Measurements from ENCODE around the gene BCL11A. TPM values are rescaled to one million over a fixed set of nuclear protein-coding genes. Genes with fewer than 3 reads are reported as not detected.

BCL11A gene
- total RNA-seq, 1 donor from 2014 or later: 0.67 TPM

DNA sequence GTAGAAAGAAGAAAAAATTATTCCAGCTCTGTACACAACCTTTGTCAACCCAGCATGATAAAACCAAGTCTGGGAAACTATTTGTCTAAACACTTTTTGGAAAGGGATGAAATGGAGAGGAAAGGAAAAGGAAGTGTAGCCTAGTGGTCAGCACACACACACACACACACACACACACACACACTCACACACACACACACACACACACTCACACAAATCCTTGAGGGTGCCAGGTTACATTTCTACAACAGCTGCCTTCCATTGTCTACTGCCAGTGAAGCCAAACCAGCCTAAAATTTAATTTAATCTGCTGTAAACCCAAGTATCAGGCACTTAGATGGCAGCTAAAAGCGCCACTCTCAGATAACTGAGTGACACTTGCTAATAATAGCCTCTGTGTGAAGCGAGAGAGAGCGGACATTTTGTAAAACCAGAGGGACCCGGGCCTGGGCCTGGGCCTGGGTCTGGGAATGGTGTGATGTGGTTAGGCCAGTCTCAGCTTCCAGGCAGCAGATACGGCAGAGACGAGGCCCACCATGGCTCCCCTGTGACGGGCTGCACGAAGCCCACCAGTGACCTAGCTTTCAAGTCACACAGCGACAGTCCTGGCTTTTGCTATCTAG, 32.4 kb downstream of the BCL11A start:
- Mint-ChIP-seq H3K27ac (peak overlapping the region; percentile 14), H3K4me3 (no peak overlapping the region), H3K4me1 (peaks cover 22% of the 10 kb centered on the region), H3K27me3 (ENCODE audit: insufficient read depth, low read depth) (peaks cover 6% of the 10 kb centered on the region), H3K36me3 (no peaks in the 10 kb centered on the region), H3K9me3 (no peaks in the 10 kb centered on the region)
- H3K4me2 ChIP-seq: no peak overlapping the region
- TF ChIP-seq, protein P1, sequence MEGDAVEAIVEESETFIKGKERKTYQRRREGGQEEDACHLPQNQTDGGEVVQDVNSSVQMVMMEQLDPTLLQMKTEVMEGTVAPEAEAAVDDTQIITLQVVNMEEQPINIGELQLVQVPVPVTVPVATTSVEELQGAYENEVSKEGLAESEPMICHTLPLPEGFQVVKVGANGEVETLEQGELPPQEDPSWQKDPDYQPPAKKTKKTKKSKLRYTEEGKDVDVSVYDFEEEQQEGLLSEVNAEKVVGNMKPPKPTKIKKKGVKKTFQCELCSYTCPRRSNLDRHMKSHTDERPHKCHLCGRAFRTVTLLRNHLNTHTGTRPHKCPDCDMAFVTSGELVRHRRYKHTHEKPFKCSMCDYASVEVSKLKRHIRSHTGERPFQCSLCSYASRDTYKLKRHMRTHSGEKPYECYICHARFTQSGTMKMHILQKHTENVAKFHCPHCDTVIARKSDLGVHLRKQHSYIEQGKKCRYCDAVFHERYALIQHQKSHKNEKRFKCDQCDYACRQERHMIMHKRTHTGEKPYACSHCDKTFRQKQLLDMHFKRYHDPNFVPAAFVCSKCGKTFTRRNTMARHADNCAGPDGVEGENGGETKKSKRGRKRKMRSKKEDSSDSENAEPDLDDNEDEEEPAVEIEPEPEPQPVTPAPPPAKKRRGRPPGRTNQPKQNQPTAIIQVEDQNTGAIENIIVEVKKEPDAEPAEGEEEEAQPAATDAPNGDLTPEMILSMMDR (IDR thresholded peaks at IDR 0.05): no peak
- TF ChIP-seq EZH2phosphoT487 (IDR thresholded peaks at IDR 0.05) (no peak), EZH2 (IDR thresholded peaks at IDR 0.05) (no peak)
- H3K36me3 ChIP-seq: no peaks in the 10 kb centered on the region
- H3K4me1 ChIP-seq: peaks cover 11% of the 10 kb centered on the region
- H3K9ac ChIP-seq: no peak overlapping the region
- no peak overlapping the region for H3K27ac ChIP-seq
- H3K79me2 ChIP-seq (ENCODE audit: low read depth): peaks cover 7% of the 10 kb centered on the region
- H4K20me1 ChIP-seq (ENCODE audit: low read depth): no peaks in the 10 kb centered on the region
- DNase-seq (ENCODE audit: low spot score): no peak
- no peak overlapping the region for H3K4me3 ChIP-seq
- no peaks in the 10 kb centered on the region for H3F3A ChIP-seq (ENCODE audit: low read depth)
- H3K27me3 ChIP-seq: no peaks in the 10 kb centered on the region
- peak overlapping the region; percentile 81 for H2AFZ ChIP-seq (replicated peaks)
- H3K9me3 ChIP-seq (ENCODE audit: low read depth): no peaks in the 10 kb centered on the region

DNA sequence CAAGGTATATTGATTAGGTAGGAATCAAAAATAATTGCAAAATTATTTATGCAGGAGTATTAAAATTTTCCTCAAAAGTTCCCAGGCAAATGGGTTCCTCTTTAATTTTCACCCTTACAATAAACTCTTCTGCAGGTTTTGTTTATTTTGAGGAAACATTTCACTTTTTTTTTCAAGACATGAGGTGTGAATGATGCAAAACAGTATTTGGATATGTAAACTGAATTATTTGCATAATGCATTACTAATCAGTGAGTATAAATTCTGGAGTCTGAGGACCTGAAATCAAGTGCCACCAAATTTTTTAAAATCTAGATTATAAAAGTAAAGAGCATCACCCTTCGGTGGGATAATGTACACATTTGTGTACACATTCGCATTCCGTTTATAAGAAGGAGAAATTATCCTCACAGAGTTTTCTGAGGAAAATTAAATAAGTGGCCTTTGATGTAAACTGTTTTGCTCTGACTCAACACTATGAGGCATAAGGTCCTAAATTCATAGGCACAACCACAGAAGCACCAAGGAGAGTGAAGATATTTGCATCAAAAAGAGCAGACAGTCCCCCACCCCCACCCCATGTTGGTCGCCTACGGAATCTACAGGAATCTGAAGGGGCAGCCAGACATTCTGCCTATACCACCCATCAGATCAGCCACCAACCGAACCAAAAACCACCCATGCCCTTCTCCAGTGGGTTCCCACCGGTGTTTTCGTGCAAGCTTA, 33.1 kb downstream of the BCL11A start:
- H3K27ac Mint-ChIP-seq: peak overlapping the region; percentile 14
- DNase-seq (ENCODE audit: low spot score): no peak
- no peak overlapping the region for H3K27ac ChIP-seq

DNA sequence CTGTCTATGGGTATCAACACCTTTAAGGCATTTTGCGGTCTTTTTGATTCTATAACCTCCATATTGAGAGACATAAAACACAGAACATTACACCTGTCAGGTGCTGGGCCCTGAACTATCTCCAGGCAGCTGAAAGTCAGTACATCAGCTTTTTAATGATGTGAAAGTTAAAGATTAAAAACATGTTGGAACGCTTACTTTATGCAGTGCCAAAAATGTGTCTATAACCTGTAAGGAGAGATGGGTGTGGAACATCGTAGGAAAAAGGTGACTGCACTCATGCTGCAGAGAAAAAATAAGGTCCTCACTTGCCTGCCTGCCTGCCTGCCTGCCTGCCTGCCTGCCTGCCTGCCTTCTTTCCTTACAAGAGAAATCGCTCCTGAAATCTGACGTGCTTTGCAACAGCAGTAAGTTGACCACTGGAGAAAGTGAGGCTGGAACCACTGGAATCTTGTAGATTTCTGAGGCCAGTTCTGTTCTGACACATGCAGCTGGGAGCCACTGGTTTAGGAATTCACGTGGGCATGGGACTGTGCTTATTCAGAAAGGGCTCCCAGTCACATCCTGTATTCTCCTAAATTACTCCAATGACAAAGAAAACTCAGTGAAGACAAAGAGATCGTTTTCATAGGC, 34.1 kb downstream of the BCL11A start:
- Histone ChIP-seq H3K4me2 (no peak overlapping the region), H3F3A (ENCODE audit: low read depth) (no peaks in the 10 kb centered on the region), H4K20me1 (ENCODE audit: low read depth) (no peaks in the 10 kb centered on the region), H3K9me3 (ENCODE audit: low read depth) (no peaks in the 10 kb centered on the region), H3K9ac (no peak overlapping the region), H3K27me3 (no peaks in the 10 kb centered on the region), H3K4me3 (no peak overlapping the region), H3K27ac (no peak overlapping the region), H3K79me2 (ENCODE audit: low read depth) (peaks cover 7% of the 10 kb centered on the region), H3K4me1 (peaks cover 13% of the 10 kb centered on the region), H3K36me3 (no peaks in the 10 kb centered on the region), H2AFZ (replicated peaks) (peak overlapping the region; percentile 64)
- no peak for DNase-seq (ENCODE audit: low spot score)
- Mint-ChIP-seq H3K36me3 (no peaks in the 10 kb centered on the region), H3K27me3 (ENCODE audit: insufficient read depth, low read depth) (peaks cover 6% of the 10 kb centered on the region), H3K27ac (no peak overlapping the region), H3K4me3 (no peak overlapping the region), H3K9me3 (no peaks in the 10 kb centered on the region), H3K4me1 (peaks cover 30% of the 10 kb centered on the region)
- no peak for TF ChIP-seq EZH2phosphoT487 (IDR thresholded peaks at IDR 0.05)
- TF ChIP-seq, protein P1 (IDR thresholded peaks at IDR 0.05): no peak
- no peak for TF ChIP-seq EZH2 (IDR thresholded peaks at IDR 0.05)

More for the DNA sequence above, 33.1 kb downstream of the BCL11A start:
- no peak for TF ChIP-seq EZH2phosphoT487 (IDR thresholded peaks at IDR 0.05)
- TF ChIP-seq, protein P1 (IDR thresholded peaks at IDR 0.05): no peak
- Mint-ChIP-seq H3K9me3 (no peaks in the 10 kb centered on the region), H3K4me1 (peaks cover 25% of the 10 kb centered on the region), H3K36me3 (no peaks in the 10 kb centered on the region), H3K4me3 (no peak overlapping the region), H3K27me3 (ENCODE audit: insufficient read depth, low read depth) (peaks cover 6% of the 10 kb centered on the region)
- Histone ChIP-seq H3K4me2 (peak overlapping the region; percentile 26), H3K4me1 (peaks cover 11% of the 10 kb centered on the region), H4K20me1 (ENCODE audit: low read depth) (no peaks in the 10 kb centered on the region), H3K4me3 (no peak overlapping the region), H3K9me3 (ENCODE audit: low read depth) (no peaks in the 10 kb centered on the region), H3K36me3 (no peaks in the 10 kb centered on the region), H3K79me2 (ENCODE audit: low read depth) (peaks cover 7% of the 10 kb centered on the region), H2AFZ (replicated peaks) (peak overlapping the region; percentile 12), H3K27me3 (no peaks in the 10 kb centered on the region), H3F3A (ENCODE audit: low read depth) (no peaks in the 10 kb centered on the region), H3K9ac (no peak overlapping the region)

Measured in neural progenitor cell (in vitro differentiated cells).